Measurements from ENCODE around the gene RUNDC1.

Gene RUNDC1

DNA sequence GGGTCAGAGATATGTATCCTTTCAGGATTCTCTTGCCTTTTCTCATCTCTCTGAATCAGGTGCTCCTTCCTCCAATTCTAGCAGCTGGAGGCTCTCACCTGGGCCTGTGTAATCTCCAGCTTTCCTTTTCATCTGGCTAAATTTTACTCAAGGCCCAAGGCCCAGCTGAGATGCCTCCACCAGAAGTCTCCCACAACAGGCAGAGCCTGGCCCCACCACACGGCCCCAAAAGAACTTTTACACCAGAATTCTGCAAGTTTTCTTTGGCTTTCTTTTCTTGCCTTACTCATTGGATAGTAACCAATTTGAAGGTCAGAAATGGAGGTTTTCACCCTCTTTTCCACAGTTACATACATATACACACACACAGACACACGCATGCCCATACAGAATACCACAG is 59.3 kb downstream of the RUNDC1 start:
- no peak for DNase-seq (ENCODE audit: low read depth in 2 of 3, low spot score in 1 of 3)

DNA sequence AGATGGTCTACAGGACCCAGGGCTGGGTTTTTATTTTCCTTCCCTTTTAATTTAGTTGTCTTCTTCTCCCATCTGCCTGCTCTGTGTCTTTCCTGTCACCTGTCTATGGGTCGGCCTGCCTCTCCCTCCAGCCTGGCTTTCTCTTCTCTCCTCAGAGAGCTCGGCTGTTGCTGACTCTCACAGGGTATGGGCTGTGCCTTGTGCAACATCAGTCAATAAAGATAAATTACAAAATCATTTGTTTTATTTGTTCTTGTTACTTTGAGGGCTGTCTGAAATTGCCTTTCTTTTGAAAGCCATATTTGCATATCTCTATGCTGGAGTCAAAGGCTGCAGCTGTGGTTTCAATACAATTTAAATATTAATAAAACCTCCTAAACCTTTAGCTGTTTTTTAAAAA is 60.3 kb downstream of the RUNDC1 start:
- no peak for DNase-seq (ENCODE audit: low read depth in 2 of 3, low spot score in 1 of 3)

DNA sequence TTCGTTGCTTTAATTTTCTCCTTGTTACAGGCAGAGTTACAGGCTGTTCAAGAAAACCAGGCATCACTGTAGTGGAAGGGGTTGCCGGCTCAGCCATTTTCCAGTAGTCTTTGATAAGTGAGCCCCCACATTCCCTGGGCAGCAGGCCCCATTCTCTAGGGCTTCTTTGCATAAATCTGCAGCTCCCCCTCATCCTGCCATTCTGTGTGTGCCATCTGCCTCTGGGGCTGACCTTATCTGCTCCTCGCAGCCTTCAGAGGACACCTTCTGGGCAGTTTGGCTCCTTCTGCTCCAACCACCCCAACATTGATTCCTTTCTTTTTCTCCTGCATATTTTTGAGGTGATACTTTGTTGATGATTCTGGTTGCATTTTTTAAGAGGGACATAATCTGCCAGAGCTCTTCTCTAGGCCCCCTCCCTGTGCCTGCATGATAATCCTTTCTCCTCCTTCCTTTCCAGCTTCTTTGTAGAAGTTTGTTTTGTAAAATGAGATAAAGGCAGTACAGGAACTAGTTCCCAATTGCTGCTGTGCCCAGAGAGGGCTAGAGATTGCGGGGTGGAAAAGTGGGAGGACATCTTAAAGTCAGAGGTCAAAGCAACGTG is 61.8 kb downstream of the RUNDC1 start:
- no peak for DNase-seq (ENCODE audit: low read depth in 2 of 3, low spot score in 1 of 3)
